GM23338 (cell line): ENCODE results near the gene LAT. TPM values are rescaled to one million over a fixed set of nuclear protein-coding genes. Genes with fewer than 3 reads are reported as not detected.
"Not testable (repeated sequence)": the region's sequence is repeated elsewhere in the genome, so short reads cannot be mapped to it uniquely, and the experiment has no call there.

Experiments
- ATAC-seq: fragments of 200-7000 bp; cut with Tn5 transposase; 3 replicates; pipeline ENCODE4 v1.9.1; 2020
- DNase-seq: peaks from one replicate; pipeline ENCODE4 v3.0.0-alpha.2; 2015; ENCODE audit warnings: low spot score
- H2AFZ ChIP-seq: fragments of 200-600 bp; sonication (generic); 2 replicates; pipeline ENCODE4 v1.8.0; 2016; ENCODE audit warnings: antibody characterized with exemption, mild to moderate bottlenecking, moderate library complexity
- H3F3A ChIP-seq: fragments of 200-600 bp; sonication (generic); replicated peaks from 2 replicates; pipeline ENCODE4 v1.8.0; 2017; ENCODE audit warnings: antibody characterized with exemption, mixed run types, low read depth
- H3K27ac ChIP-seq: fragments of 200-600 bp; sonication (generic); 2 replicates; pipeline ENCODE4 v1.6.1; 2016; ENCODE audit warnings: low read depth
- H3K27me3 ChIP-seq: fragments of 200-600 bp; sonication (generic); 2 replicates; pipeline ENCODE4 v1.8.0; 2016; ENCODE audit warnings: mild to moderate bottlenecking, mixed run types, moderate library complexity; ENCODE audit not compliant: insufficient read depth
- H3K36me3 ChIP-seq: fragments of 200-600 bp; sonication (generic); 2 replicates; pipeline ENCODE4 v1.8.0; 2016; ENCODE audit warnings: mild to moderate bottlenecking; ENCODE audit not compliant: insufficient read depth
- H3K4me1 ChIP-seq: fragments of 200-600 bp; sonication (generic); 2 replicates; pipeline ENCODE4 v1.8.0; 2016; ENCODE audit warnings: mild to moderate bottlenecking, moderate library complexity; ENCODE audit not compliant: insufficient read depth
- H3K4me2 ChIP-seq: fragments of 200-600 bp; sonication (generic); 2 replicates; pipeline ENCODE4 v1.7.1; 2017; ENCODE audit warnings: mixed run types
- H3K4me3 ChIP-seq: fragments of 200-600 bp; sonication (generic); 2 replicates; pipeline ENCODE4 v1.6.1; 2016; ENCODE audit warnings: mixed run types
- H3K79me2 ChIP-seq: fragments of 200-600 bp; sonication (generic); replicated peaks from 2 replicates; pipeline ENCODE4 v1.8.0; 2017; ENCODE audit warnings: mild to moderate bottlenecking; ENCODE audit not compliant: insufficient read depth
- H3K9me2 ChIP-seq: fragments of 200-600 bp; sonication (generic); 2 replicates; pipeline ENCODE4 v1.8.0; 2017; ENCODE audit not compliant: insufficient read depth
- H4K20me1 ChIP-seq: fragments of 200-600 bp; sonication (generic); replicated peaks from 2 replicates; pipeline ENCODE4 v1.8.0; 2017; ENCODE audit warnings: mild to moderate bottlenecking; ENCODE audit not compliant: insufficient read depth
- H3K27ac Mint-ChIP-seq: 2 replicates; pipeline ENCODE4 v1.8.0; 2020; ENCODE audit warnings: inconsistent platforms, mild to moderate bottlenecking, moderate library complexity, mixed read lengths
- H3K27me3 Mint-ChIP-seq: 3 replicates; pipeline ENCODE4 v1.8.0; 2022; ENCODE audit warnings: low read depth, mild to moderate bottlenecking, moderate library complexity, mixed read lengths, inconsistent platforms; ENCODE audit not compliant: insufficient read depth, poor library complexity
- H3K36me3 Mint-ChIP-seq: 3 replicates; pipeline ENCODE4 v1.8.0; 2021; ENCODE audit warnings: low read depth, mild to moderate bottlenecking, inconsistent platforms, moderate library complexity, mixed read lengths
- H3K4me1 Mint-ChIP-seq: 3 replicates; pipeline ENCODE4 v1.8.0; 2020; ENCODE audit warnings: mild to moderate bottlenecking, inconsistent platforms, mixed read lengths
- H3K4me3 Mint-ChIP-seq: 3 replicates; pipeline ENCODE4 v1.8.0; 2021; ENCODE audit warnings: moderate library complexity, mild to moderate bottlenecking, inconsistent platforms, mixed read lengths
- H3K9me3 Mint-ChIP-seq: 3 replicates; pipeline ENCODE4 v1.8.0; 2020; ENCODE audit warnings: moderate library complexity, mild to moderate bottlenecking, inconsistent platforms, mixed read lengths
- EZH2 ChIP-seq: fragments of 200-600 bp; sonication (generic); IDR thresholded peaks from one replicate; pipeline ENCODE4 v1.8.0; 2017; ENCODE audit warnings: antibody characterized with exemption, mild to moderate bottlenecking, low read depth; ENCODE audit not compliant: unreplicated experiment
- NANOG ChIP-seq: IDR thresholded peaks from 2 replicates; pipeline ENCODE4 v1.6.1; 2016; ENCODE audit warnings: antibody characterized with exemption, borderline replicate concordance
- POLR2AphosphoS5 ChIP-seq: IDR thresholded peaks from 2 replicates; pipeline ENCODE4 v1.6.1; 2016; ENCODE audit warnings: antibody characterized with exemption, low read depth
- REST ChIP-seq: IDR thresholded peaks from one replicate; pipeline ENCODE4 v1.6.1; 2018; ENCODE audit warnings: antibody characterized with exemption; ENCODE audit not compliant: unreplicated experiment
- STAT1 ChIP-seq: IDR thresholded peaks from one replicate; pipeline ENCODE4 v1.6.1; 2016; ENCODE audit warnings: antibody characterized with exemption; ENCODE audit not compliant: unreplicated experiment
- ZNF114 ChIP-seq: fragments of 250-450 bp; sonication (Bioruptor Pico); IDR thresholded peaks from 2 replicates; pipeline ENCODE4 v1.5.0; 2020; ENCODE audit warnings: mild to moderate bottlenecking, moderate library complexity
- ZNF331 ChIP-seq: fragments of 250-450 bp; sonication (Bioruptor Pico); IDR thresholded peaks from 2 replicates; pipeline ENCODE4 v1.5.0; 2020; ENCODE audit warnings: low read depth, mild to moderate bottlenecking, moderate library complexity
- ZNF462 ChIP-seq: fragments of 250-450 bp; sonication (Bioruptor Pico); IDR thresholded peaks from 2 replicates; pipeline ENCODE4 v1.5.0; 2020; ENCODE audit warnings: mild to moderate bottlenecking, moderate library complexity
- polyA plus RNA-seq: library from polyadenylated mRNA; unstranded; fragments of >200 nt; fragmentation: Nextera tagmentation; extraction: Ambion mirVana; gene quantifications from 2 replicates; pipeline ENCODE4 v1.2.1, GENCODE V29; 2016
- total RNA-seq: library from RNA; depleted of rRNA; stranded (reverse); fragments of >200 nt; shearing (Covaris generic); gene quantifications from 2 replicates; pipeline ENCODE4 v1.2.3, GENCODE V29; 2014

The LAT gene
- total and polyA plus RNA-seq, 2 experiments from 2014 or later, result 2.2 to 2.4 TPM

GRCh38 chr16:29000019-29000418 lies 15.2 kb downstream of the LAT start (continued):
- no peak for TF ChIP-seq ZNF462 (CRISPR knock-in tag)
- no peak for TF ChIP-seq ZNF331
- no peak for TF ChIP-seq POLR2AphosphoS5
- no peak for TF ChIP-seq REST
- TF ChIP-seq ZNF114 (CRISPR knock-in tag), result no peak
- no peak for TF ChIP-seq STAT1
- no peak for TF ChIP-seq NANOG
- no peak for TF ChIP-seq EZH2

GRCh38 chr16:29004496-29005139 lies 19.8 kb downstream of the LAT start:
- not testable (repeated sequence) for H3K4me3 Mint-ChIP-seq, H3K27me3 ChIP-seq, H3K27ac ChIP-seq, DNase-seq, H3F3A ChIP-seq, H3K27me3 Mint-ChIP-seq, H2AFZ ChIP-seq, H3K36me3 Mint-ChIP-seq, H3K4me3 ChIP-seq, H3K4me2 ChIP-seq, ATAC-seq, H3K9me2 ChIP-seq, H3K4me1 Mint-ChIP-seq, H4K20me1 ChIP-seq, H3K9me3 Mint-ChIP-seq, H3K27ac Mint-ChIP-seq, H3K36me3 ChIP-seq, H3K79me2 ChIP-seq, H3K4me1 ChIP-seq
